ENCODE data around the gene MAU2.
"Not testable (repeated sequence)": the region's sequence is repeated elsewhere in the genome, so short reads cannot be mapped to it uniquely, and the experiment has no call there.

DNA sequence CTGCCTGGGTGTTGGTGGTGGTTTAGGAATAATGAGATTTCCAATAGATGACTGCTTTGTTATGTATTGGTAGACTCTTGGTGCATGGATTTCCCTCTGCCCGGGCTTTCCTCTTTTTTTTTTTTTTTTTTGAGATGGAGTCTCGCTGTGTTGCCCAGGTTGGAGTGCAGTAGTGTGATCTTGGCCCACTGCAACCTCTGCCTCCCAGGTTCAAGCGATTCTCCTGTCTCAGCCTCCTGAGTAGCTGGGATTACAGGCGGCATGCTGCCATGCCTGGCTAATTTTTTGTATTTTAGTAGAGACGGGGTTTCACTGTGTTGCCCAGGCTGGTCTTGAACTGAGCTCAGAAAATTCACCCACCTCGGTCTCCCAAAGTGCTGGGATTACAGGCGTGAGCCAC is 73.7 kb downstream of the MAU2 start:
- TF ChIP-seq CTCF, POLR2A (IDR thresholded peaks at IDR 0.05): not testable (repeated sequence)
